Thoracic aorta (tissue), 2 donors: ENCODE data around the gene ZNF14. TPM values are rescaled to one million over a fixed set of nuclear protein-coding genes. Genes with fewer than 3 reads are reported as not detected.
"Not testable (repeated sequence)": the region's sequence is repeated elsewhere in the genome, so short reads cannot be mapped to it uniquely, and the experiment has no call there.

ENCODE experiments used
- ATAC-seq: fragments of 150-250 bp; one replicate; pipeline ENCODE4 v1.8.0; 2017; ENCODE audit warnings: low read depth; ENCODE audit not compliant: insufficient number of reproducible peaks, low FRiP score
- DNase-seq: peaks from one replicate; pipeline ENCODE4 v3.0.0-alpha.2; 2020; ENCODE audit warnings: low spot score
- H3K27ac ChIP-seq, 2 donors: fragments of 200-600 bp; sonication (generic); 1 replicate in 1 of 2; 2 replicates in 1 of 2; pipeline ENCODE4 v1.5.1; 2016; ENCODE audit warnings: mild to moderate bottlenecking in 2 of 2, moderate library complexity in 2 of 2
- H3K27me3 ChIP-seq: fragments of 200-600 bp; sonication (generic); replicated peaks from 2 replicates; pipeline ENCODE4 v1.6.0; 2016; ENCODE audit warnings: mild to moderate bottlenecking; ENCODE audit not compliant: insufficient read depth
- H3K36me3 ChIP-seq: fragments of 200-600 bp; sonication (generic); one replicate; pipeline ENCODE4 v1.5.1; 2016
- H3K4me1 ChIP-seq, 2 donors: fragments of 200-600 bp; sonication (generic); 1 replicate in 1 of 2; 2 replicates in 1 of 2; pipeline versions ENCODE4 v1.5.1 to v1.6.0; 2016; ENCODE audit warnings: low read depth in 2 of 2, mild to moderate bottlenecking in 1 of 2; ENCODE audit not compliant: control insufficient read depth in 1 of 2
- H3K4me3 ChIP-seq: fragments of 200-600 bp; sonication (generic); 2 replicates; pipeline ENCODE4 v1.5.1; 2016; ENCODE audit warnings: mild to moderate bottlenecking
- H3K9me3 ChIP-seq: fragments of 200-600 bp; sonication (generic); 2 replicates; pipeline ENCODE4 v1.5.1; 2016
- total RNA-seq, 2 donors: library from RNA; depleted of rRNA; stranded (reverse); fragments of >200 nt; gene quantifications; one replicate each; pipeline versions ENCODE4 v1.1.0 to v1.2.3, GENCODE V29; 2016
- TF ChIP-seq, protein P1 (sequence below): fragments of 200-600 bp; sonication (generic); IDR thresholded peaks from one replicate; pipeline ENCODE4 v1.5.1; 2019; ENCODE audit warnings: antibody characterized with exemption

Gene ZNF14
- total RNA-seq, 2 donors from 2014 or later = 6.9 to 11.6 TPM

DNA sequence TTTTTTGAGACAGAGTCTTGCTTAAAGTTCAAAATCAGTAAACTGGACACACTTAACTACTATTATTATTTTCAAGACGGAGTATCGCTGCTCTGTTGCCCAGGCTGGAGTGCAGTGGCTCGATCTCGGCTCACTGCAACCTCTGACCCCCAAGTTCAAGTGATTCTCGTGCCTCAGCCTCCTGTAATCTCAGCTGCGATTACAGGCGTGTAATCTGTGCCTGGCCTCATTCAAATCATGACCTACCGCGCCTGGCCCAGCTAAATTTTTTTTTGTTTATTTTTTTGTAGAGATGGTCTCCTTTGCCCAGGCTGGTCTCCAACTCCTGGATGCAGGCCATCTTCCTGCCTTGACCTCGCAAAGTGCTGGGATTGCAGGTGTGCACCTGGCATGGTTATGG, 41.2 kb downstream of the ZNF14 start:
- Histone ChIP-seq H3K27me3 (no peaks in the 10 kb centered on the region), H3K9me3 (peaks cover 6% of the 10 kb centered on the region), H3K4me3 (no peak overlapping the region), H3K4me1 (no peaks in the 10 kb centered on the region), H3K36me3 (no peaks in the 10 kb centered on the region), H3K27ac (no peak overlapping the region)
- TF ChIP-seq, protein P1, sequence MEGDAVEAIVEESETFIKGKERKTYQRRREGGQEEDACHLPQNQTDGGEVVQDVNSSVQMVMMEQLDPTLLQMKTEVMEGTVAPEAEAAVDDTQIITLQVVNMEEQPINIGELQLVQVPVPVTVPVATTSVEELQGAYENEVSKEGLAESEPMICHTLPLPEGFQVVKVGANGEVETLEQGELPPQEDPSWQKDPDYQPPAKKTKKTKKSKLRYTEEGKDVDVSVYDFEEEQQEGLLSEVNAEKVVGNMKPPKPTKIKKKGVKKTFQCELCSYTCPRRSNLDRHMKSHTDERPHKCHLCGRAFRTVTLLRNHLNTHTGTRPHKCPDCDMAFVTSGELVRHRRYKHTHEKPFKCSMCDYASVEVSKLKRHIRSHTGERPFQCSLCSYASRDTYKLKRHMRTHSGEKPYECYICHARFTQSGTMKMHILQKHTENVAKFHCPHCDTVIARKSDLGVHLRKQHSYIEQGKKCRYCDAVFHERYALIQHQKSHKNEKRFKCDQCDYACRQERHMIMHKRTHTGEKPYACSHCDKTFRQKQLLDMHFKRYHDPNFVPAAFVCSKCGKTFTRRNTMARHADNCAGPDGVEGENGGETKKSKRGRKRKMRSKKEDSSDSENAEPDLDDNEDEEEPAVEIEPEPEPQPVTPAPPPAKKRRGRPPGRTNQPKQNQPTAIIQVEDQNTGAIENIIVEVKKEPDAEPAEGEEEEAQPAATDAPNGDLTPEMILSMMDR = no peak
- no peak for DNase-seq
- no peak for ATAC-seq

DNA sequence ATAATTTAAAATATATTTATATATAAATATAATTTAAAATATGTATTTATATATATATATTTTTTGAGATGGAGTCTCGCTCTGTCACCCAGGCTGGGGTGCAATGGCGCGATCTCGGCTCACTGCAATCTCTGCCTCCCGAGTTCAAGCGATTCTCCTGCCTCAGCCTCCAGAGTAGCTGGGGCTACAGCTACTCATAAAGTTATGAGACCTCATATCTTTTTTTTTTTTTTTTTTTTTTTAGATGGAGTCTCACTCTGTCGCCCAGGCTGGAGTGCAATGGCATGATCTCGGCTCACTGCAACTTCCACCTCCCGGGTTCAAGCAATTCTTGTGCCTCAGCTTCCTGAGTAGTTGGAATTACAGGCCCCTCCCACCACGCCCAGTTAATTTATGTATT, 43.9 kb downstream of the ZNF14 start:
- not testable (repeated sequence) for H3K4me1 ChIP-seq, H3K36me3 ChIP-seq, DNase-seq, H3K4me3 ChIP-seq, H3K27ac ChIP-seq, ATAC-seq, H3K27me3 ChIP-seq
- H3K9me3 ChIP-seq = peaks cover 11% of the 10 kb centered on the region

DNA sequence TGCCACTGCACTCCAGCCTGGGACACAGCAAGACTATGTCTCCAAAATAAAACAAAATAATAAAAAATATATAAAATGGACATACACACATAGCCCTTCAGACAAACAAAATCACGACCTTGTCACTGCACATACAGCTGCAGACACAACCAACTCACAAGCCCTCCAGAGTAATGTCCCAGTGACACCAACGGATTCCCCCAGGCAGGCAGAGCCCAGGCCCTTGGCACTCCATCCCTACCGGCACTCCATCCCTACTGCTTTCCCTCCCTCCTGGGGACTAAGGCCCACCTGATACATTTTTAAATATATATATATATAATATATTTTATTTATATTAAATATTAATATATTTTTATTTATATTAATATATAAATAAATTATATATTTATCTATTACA, 45.8 kb downstream of the ZNF14 start:
- DNase-seq (no peak), ATAC-seq (no peak)
- TF ChIP-seq, protein P1 = no peak
- H3K36me3 ChIP-seq = no peaks in the 10 kb centered on the region
- no peak overlapping the region for H3K4me3 ChIP-seq
- H3K4me1 ChIP-seq = no peaks in the 10 kb centered on the region
- no peaks in the 10 kb centered on the region for H3K27me3 ChIP-seq
- peaks cover 16% of the 10 kb centered on the region for H3K9me3 ChIP-seq
- no peak overlapping the region for H3K27ac ChIP-seq

DNA sequence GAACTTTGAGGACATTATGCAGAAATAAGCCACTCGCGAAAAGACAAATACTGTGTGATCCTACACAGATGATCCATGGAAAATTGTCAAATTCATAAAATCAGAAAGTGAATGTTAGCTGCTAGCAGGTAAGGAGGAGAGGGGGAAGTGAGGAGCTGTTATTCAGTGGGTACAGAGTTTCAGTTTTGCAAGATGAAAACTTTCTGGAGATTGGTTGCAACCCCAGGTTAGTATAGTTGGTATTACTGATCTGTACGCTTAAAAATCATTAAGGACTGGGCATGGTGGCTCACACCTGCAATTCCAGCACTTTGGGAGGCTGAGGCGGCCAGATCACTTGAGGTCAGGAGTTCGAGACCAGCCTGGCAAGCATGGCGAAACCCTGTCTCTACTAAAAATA, 46.3 kb downstream of the ZNF14 start:
- TF ChIP-seq, protein P1 = no peak
- ATAC-seq = no peak
- H3K36me3 ChIP-seq = no peaks in the 10 kb centered on the region

DNA sequence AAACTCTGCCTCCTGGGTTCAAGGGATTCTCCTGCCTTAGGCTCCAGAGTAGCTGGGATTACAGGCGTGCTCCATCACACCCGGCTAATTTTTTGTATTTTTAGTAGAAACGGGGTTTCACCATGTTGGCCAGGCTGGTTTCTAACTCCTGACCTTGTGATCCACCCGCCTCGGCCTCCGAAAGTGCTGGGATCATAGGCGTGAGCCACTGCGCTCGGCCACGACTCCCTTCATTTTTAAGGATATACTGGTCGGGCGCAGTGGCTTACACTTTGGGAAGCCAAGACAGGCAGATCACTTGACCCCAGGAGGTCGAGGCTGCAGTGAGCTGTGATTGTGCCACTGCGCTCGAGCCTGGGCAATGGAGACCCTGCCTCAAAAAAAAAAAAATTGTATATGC, 46.8 kb downstream of the ZNF14 start:
- not testable (repeated sequence) for H3K27me3 ChIP-seq, H3K36me3 ChIP-seq, ATAC-seq, H3K4me3 ChIP-seq, H3K4me1 ChIP-seq, H3K27ac ChIP-seq, DNase-seq
- H3K9me3 ChIP-seq = peaks cover 23% of the 10 kb centered on the region

More for the DNA sequence above, 46.3 kb downstream of the ZNF14 start:
- H3K4me1 ChIP-seq = no peaks in the 10 kb centered on the region
- no peak overlapping the region for H3K4me3 ChIP-seq
- DNase-seq = no peak
- H3K27ac ChIP-seq = no peak overlapping the region
- H3K27me3 ChIP-seq = no peaks in the 10 kb centered on the region
- peaks cover 19% of the 10 kb centered on the region for H3K9me3 ChIP-seq

DNA sequence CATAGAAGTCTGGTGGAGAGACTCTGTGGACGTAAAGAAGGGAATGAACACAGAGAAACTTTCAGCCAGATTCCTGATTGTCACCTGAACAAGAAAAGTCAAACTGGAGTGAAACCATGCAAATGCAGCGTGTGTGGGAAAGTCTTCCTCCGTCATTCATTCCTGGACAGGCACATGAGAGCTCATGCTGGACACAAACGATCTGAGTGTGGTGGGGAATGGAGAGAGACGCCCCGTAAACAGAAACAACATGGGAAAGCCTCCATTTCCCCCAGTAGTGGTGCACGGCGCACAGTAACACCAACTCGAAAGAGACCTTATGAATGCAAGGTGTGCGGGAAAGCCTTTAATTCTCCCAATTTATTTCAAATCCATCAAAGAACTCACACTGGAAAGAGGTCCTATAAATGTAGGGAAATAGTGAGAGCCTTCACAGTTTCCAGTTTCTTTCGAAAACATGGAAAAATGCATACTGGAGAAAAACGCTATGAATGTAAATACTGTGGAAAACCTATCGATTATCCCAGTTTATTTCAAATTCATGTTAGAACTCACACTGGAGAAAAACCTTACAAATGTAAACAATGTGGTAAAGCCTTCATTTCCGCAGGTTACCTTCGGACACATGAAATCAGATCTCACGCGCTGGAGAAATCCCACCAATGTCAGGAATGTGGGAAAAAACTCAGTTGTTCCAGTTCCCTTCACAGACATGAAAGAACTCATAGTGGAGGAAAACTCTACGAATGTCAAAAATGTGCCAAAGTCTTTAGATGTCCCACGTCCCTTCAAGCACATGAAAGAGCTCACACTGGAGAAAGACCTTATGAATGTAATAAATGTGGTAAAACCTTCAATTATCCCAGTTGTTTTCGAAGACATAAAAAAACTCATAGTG, 53.5 kb downstream of the ZNF14 start:
- ATAC-seq (no peak), DNase-seq (no peak)
- H3K36me3 ChIP-seq = peaks cover 35% of the 10 kb centered on the region
- no peak overlapping the region for H3K4me3 ChIP-seq
- TF ChIP-seq, protein P1 = no peak
- H3K9me3 ChIP-seq = peaks cover 47% of the 10 kb centered on the region
- no peak overlapping the region for H3K27ac ChIP-seq
- no peaks in the 10 kb centered on the region for H3K27me3 ChIP-seq
- no peaks in the 10 kb centered on the region for H3K4me1 ChIP-seq
